Measurements from ENCODE around the gene PAQR8.

DNA sequence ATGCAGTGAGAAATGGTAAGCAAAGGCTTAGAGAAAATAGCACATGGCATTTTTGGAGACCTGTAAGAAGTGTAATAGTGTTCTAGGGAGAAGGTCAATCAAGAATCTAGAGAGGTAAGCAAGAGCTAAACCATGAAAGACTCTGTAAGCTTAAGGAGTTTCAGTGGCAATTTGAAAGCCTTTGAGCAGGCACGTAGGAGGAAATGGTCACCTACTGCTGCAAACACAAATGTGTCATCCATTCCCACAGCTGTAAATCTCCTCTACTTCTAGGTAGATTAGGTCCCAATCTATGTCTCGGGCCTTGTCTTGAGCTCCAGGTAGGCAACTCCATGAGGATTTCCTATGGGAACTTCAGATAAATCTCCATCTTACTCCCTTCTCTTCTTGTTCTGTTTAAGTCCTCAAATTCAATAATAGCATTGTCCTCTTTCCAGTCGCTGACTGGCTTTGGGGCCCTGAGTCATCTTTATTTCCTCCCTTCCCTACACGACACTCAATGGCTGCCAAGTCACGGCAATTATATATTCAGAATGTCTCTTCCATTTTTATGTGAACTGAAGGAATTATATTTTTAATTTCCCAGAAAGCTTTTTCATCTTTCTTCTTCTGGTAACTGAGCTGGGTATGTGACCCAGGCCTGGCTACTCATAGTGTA, 24.2 kb upstream of the PAQR8 start:
- TF ChIP-seq, protein P1, sequence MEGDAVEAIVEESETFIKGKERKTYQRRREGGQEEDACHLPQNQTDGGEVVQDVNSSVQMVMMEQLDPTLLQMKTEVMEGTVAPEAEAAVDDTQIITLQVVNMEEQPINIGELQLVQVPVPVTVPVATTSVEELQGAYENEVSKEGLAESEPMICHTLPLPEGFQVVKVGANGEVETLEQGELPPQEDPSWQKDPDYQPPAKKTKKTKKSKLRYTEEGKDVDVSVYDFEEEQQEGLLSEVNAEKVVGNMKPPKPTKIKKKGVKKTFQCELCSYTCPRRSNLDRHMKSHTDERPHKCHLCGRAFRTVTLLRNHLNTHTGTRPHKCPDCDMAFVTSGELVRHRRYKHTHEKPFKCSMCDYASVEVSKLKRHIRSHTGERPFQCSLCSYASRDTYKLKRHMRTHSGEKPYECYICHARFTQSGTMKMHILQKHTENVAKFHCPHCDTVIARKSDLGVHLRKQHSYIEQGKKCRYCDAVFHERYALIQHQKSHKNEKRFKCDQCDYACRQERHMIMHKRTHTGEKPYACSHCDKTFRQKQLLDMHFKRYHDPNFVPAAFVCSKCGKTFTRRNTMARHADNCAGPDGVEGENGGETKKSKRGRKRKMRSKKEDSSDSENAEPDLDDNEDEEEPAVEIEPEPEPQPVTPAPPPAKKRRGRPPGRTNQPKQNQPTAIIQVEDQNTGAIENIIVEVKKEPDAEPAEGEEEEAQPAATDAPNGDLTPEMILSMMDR (IDR thresholded peaks at IDR 0.05) = no peak
- TF ChIP-seq EZH2 (IDR thresholded peaks at IDR 0.05; ENCODE audit: borderline replicate concordance, insufficient read depth, low read depth, low read length, poor library complexity, severe bottlenecking) = no peak
